Colonic mucosa (tissue), 4 donors: ENCODE measurements around the gene CMIP. TPM values are rescaled to one million over a fixed set of nuclear protein-coding genes. Genes with fewer than 3 reads are reported as not detected.

Source experiments
- DNase-seq: peaks from one replicate; pipeline ENCODE4 v3.0.0-alpha.2; 2020
- H3K27ac ChIP-seq: fragments of 200-600 bp; one replicate; pipeline ENCODE4 v1.8.0; 2021
- H3K27me3 ChIP-seq: fragments of 200-600 bp; one replicate; pipeline ENCODE4 v1.8.0; 2021
- H3K36me3 ChIP-seq: fragments of 200-600 bp; one replicate; pipeline ENCODE4 v1.8.0; 2021
- H3K4me1 ChIP-seq: fragments of 200-600 bp; one replicate; pipeline ENCODE4 v1.8.0; 2021; ENCODE audit warnings: mild to moderate bottlenecking
- H3K4me3 ChIP-seq: fragments of 200-600 bp; one replicate; pipeline ENCODE4 v1.8.0; 2021
- H3K9ac ChIP-seq, 2 donors: one replicate each; pipeline ENCODE4 v1.7.0; 2013; ENCODE audit warnings: control low read depth in 2 of 2, low read depth in 2 of 2, low read length in 2 of 2
- H3K9me3 ChIP-seq: fragments of 200-600 bp; one replicate; pipeline ENCODE4 v1.8.0; 2021
- intact Hi-C: fragments of 100-400 bp; cut with DNase I; formaldehyde crosslinking; loops from one replicate; pipeline ENCODE4 v1.14.1; 2022
- total RNA-seq, 2 donors: library from RNA; stranded (reverse); fragmentation: NEBNext Ultra II Directional in 1 of 2; extraction: Animal tissue kit (Norgen Biotek cat#: 25700) in 1 of 2; gene quantifications; one replicate each; pipeline ENCODE4 v1.2.1, GENCODE V29; 2021
- TF ChIP-seq, protein P1 (sequence below): fragments of 200-600 bp; IDR thresholded peaks from one replicate; pipeline ENCODE4 v1.8.0; 2022; ENCODE audit warnings: antibody characterized with exemption, mild to moderate bottlenecking
- donor health status: healthy.
- donor health status: DM: no; HTN: no; CAD: no.
- donor health status: DM: no; HTN: no; CAD: no.

The CMIP gene
- total RNA-seq, 2 donors from 2014 or later: 83.4 to 107 TPM

DNA sequence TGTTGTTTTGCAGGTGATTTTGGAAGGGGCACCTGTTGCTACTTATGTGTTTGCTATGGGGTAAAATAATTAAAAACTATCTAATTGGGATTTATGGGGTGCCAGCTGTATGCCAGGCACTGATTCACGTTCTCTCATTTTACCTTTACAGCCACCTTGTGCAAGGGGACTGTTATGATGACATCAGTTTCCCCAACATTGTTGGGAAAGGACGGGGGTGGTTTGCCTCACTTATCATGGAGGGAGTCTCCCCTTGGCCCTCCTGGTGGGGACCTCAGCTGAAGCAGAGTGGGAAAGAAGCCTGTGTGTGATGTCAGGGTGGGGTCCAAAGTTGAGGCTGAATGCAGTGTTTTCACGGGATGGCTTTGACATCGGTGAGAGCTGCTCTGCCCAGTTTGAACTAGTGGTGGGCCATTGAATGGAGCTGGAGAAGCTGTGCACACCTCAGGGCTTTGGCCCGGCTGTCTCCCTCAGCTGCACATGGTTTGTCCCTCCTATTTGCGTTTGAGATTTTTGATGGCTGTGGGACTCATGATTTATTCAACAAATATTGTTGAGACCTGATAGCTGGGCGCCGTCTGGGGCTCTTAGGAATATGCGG, 36.1 kb downstream of the CMIP start:
- H3K4me1 ChIP-seq: no peaks in the 10 kb centered on the region
- H3K36me3 ChIP-seq: no peaks in the 10 kb centered on the region
- H3K4me3 ChIP-seq: no peak overlapping the region
- H3K27ac ChIP-seq: peak overlapping the region; percentile 57
- H3K9ac ChIP-seq: peak overlapping the region in 1 of 2 donors; percentile 38
- TF ChIP-seq, protein P1, sequence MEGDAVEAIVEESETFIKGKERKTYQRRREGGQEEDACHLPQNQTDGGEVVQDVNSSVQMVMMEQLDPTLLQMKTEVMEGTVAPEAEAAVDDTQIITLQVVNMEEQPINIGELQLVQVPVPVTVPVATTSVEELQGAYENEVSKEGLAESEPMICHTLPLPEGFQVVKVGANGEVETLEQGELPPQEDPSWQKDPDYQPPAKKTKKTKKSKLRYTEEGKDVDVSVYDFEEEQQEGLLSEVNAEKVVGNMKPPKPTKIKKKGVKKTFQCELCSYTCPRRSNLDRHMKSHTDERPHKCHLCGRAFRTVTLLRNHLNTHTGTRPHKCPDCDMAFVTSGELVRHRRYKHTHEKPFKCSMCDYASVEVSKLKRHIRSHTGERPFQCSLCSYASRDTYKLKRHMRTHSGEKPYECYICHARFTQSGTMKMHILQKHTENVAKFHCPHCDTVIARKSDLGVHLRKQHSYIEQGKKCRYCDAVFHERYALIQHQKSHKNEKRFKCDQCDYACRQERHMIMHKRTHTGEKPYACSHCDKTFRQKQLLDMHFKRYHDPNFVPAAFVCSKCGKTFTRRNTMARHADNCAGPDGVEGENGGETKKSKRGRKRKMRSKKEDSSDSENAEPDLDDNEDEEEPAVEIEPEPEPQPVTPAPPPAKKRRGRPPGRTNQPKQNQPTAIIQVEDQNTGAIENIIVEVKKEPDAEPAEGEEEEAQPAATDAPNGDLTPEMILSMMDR: no peak
- DNase-seq: no peak
- H3K27me3 ChIP-seq: no peaks in the 10 kb centered on the region
- intact Hi-C loops: no loop called here
- H3K9me3 ChIP-seq: no peaks in the 10 kb centered on the region

DNA sequence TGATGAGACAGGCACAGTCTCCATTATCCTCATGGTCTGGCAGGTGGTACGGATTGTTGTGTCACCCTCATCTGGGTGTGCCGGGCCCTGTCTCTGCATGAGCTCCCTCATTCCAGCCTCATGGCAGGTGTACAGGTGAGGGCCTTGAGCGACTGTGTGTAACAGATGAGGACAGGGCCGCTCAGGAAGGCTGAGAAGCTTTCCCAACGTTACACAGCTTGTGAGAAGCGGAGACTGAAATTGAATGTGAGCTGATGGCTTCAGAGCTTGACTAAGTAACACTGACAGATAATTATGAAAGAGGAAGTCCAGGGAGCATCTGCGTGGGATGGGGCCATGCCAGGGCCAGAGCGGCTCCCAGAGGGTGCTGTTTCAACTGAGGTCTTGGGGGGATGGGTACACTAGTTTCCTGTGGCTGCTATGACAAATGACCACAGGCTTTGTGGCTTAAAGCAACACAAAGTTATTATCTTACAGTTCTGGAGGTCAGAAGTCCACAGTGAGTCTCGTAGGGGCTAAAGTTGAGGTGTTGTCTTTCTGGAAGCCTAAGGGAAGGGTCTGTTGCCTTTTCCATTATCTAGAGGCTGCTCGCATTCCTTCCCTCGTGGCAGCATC, 36.7 kb downstream of the CMIP start:
- peak; percentile 47 for DNase-seq
- H3K9ac ChIP-seq: no peak overlapping the region

DNA sequence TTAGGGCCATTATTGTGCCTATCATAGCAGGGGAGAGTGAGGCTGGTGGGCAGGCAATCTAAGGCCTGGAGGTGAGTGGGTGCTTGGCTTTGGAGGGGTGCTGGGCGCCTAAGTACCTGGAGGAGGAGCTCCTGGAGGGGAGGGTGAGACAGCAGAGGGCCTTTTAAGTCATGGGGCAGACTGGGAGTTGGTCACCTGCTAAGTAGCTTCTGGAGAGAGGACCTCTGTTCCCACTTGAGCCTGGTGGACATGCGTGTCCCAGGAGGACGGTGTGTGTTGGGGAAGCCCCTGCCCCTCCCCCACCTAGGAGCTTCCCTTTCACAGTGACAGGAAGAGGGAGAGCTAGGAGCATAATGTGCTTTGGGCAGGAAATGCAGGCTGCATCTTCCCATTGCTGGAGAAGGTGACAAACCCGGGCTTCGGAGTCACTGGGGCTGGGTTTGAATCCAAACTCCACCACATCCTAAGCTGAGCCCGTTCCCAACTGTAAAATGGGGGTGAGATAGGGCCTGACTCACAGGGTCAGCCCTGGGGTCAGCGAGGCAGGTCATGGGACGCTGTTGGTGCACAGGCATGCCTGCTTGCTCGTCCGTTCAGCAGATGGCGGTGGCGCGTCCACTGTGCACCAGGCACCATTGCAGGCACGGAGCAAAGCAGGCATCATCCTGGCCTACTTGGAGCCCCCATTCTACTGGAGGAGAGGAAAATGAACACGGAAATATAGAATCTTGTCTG, 37.9 kb downstream of the CMIP start:
- Histone ChIP-seq H3K27ac (no peak overlapping the region), H3K4me3 (no peak overlapping the region), H3K9ac (no peak overlapping the region), H3K27me3 (no peaks in the 10 kb centered on the region), H3K4me1 (no peaks in the 10 kb centered on the region), H3K36me3 (no peaks in the 10 kb centered on the region), H3K9me3 (no peaks in the 10 kb centered on the region)
- intact Hi-C loops: no loop called here
- DNase-seq: no peak
- TF ChIP-seq, protein P1: no peak

More for the DNA sequence above, 36.7 kb downstream of the CMIP start:
- Histone ChIP-seq H3K4me3 (no peak overlapping the region), H3K27ac (peak overlapping the region; percentile 57), H3K27me3 (no peaks in the 10 kb centered on the region), H3K9me3 (no peaks in the 10 kb centered on the region), H3K4me1 (no peaks in the 10 kb centered on the region), H3K36me3 (no peaks in the 10 kb centered on the region)
- intact Hi-C loops: no loop called here
- TF ChIP-seq, protein P1: no peak

DNA sequence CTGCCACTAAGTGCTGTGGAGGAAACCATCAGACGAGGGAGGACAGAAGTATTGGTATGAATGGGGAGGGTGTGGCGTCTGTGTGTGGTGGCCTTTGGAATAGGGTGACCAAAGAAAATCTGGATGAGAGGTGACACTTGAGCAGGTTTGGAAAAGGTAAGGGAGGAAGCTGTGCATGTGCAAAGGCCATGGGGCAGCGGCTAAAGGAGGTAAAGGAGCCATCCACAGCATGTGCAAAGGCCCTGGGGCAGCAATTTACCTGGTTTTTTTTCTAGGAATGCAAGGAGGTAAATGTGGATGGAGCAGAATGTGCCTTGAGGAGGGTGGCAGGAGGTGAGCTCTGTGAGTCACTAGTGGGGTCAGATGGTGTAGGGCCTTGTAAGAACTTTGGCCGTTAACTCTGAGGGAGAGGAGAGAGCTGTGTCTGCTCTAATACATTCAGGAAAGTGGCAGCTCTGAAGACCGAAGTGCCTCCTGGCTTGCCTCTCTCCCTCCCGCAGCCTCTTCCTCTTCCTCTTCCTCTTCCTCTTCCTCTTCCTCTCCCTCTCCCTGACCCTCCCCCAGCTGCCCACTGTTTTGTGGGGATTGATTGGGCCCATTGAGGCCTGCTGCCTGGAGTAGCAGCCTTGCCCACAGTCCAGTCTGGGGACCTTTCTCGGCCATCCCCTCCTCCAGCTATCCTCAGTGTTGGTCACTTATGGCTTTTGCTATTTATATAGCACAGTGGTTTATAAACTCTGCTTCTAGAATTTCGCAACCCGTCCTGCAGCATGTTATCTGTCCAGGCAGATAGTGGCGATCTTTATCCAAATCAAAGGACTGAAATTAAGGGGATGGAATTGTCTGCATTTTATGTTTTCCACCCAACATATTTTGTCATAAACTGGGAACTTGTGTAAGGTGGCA, 38.7 kb downstream of the CMIP start:
- intact Hi-C loops: no loop called here
- no peak overlapping the region for H3K4me3 ChIP-seq
- no peaks in the 10 kb centered on the region for H3K4me1 ChIP-seq
- DNase-seq: no peak
- H3K36me3 ChIP-seq: no peaks in the 10 kb centered on the region
- no peak overlapping the region for H3K9ac ChIP-seq
- H3K9me3 ChIP-seq: no peaks in the 10 kb centered on the region
- no peaks in the 10 kb centered on the region for H3K27me3 ChIP-seq
- TF ChIP-seq, protein P1: no peak
- no peak overlapping the region for H3K27ac ChIP-seq

DNA sequence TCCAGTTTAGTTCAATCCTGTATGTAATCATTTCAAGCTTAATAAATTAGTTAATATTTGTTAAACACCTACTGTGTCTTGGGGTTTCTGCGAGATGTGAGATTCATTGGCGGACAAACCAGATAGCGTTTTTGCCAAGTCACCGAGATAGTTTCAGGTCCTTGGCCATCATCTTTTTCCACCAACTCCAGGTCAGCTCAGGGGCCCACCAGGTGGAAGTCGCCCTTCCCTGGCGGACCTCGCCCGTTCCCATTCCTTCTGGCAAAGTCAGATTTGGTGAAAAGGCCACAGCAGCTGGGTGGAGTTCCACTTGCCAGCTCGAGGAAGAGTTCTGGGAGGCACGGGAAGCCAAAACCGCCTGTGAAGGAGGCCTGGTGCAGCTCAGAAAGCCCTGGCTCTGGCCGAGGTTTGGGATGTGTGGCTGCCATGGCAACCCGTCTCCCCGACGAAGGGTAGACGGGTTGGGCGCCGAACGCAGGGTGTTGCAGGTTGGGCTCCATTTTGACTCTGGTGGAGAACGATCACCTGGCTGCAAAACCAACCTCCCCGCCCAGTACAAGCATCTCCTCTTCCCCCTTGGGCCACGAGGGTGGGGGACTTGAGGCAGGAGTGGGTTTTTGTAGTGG, 39.5 kb downstream of the CMIP start:
- Histone ChIP-seq H3K9me3 (no peaks in the 10 kb centered on the region), H3K9ac (no peak overlapping the region), H3K4me1 (no peaks in the 10 kb centered on the region), H3K4me3 (no peak overlapping the region), H3K27me3 (no peaks in the 10 kb centered on the region), H3K27ac (no peak overlapping the region), H3K36me3 (no peaks in the 10 kb centered on the region)
- no peak for DNase-seq
- intact Hi-C loops: no loop called here
- TF ChIP-seq, protein P1: no peak
